ENCODE results near the gene SLC35F5. TPM values are rescaled to one million over a fixed set of nuclear protein-coding genes. Genes with fewer than 3 reads are reported as not detected.

The SLC35F5 gene
- total and polyA plus RNA-seq, 10 of the 15 experiments (the other 5 are each of a cell fraction or from before 2014, with no cell fraction given): 1.8 to 31.3 (median 16.5) TPM

DNA sequence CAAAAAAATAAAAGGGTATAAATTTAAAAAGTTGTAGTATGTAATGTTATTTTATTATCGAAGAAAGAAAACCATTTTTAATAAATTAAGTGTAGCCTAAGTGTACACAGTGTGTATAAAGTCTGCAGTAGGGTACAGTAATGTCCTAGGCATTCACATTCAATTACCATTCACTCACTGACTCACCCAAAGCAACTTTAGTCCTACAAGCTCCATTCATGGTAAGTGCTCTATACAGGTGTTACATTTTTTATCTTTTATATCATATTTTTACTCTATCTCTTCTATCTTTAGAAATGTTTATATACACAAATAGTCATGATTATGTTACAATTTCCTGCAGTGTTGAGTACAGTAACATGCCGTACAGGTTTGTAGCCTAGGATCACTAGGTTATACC, 69.9 kb downstream of the SLC35F5 start:
- FAIRE-seq (no peak), DNase-seq (ENCODE audit: low read depth, low spot score) (no peak), ATAC-seq (no peak)
- Histone ChIP-seq H3K9me3 (replicated peaks; ENCODE audit: control insufficient read depth, insufficient read depth, low read length) (no peaks in the 10 kb centered on the region), H3K27me3 (replicated peaks in 1 of 2; ENCODE audit: control insufficient read depth in 2 of 2, insufficient read depth in 2 of 2, low read length in 1 of 2) (no peaks in the 10 kb centered on the region), H3K27ac (ENCODE audit: control insufficient read depth, insufficient read depth) (no peak overlapping the region), H4K20me1 (ENCODE audit: control insufficient read depth, insufficient read depth) (no peaks in the 10 kb centered on the region), H3K9ac (ENCODE audit: control insufficient read depth, insufficient read depth, low read length) (no peak overlapping the region), H3K4me1 (ENCODE audit: control insufficient read depth, insufficient read depth, low read length) (no peaks in the 10 kb centered on the region), H3K4me3 (no peak overlapping the region), H3K36me3 (ENCODE audit: control insufficient read depth in 2 of 2, insufficient read depth in 2 of 2, low read length in 1 of 2) (no peaks in the 10 kb centered on the region), H3K79me2 (ENCODE audit: control insufficient read depth, insufficient read depth, low read length) (no peaks in the 10 kb centered on the region), H2AFZ (ENCODE audit: control insufficient read depth, low read depth, low read length) (no peak overlapping the region), H3K4me2 (ENCODE audit: control insufficient read depth, insufficient read depth) (no peak overlapping the region)
- ChIA-PET SMC1A (ENCODE audit: uncharacterized antibody, unreplicated experiment) (interaction anchor here (1.7 kb wide), 1 partner anchor 13 kb away, joined by 8 read pairs; no protein-coding TSS in a partner anchor), CTCF (interaction anchor here (1.0 to 1.8 kb wide), 2 partner anchors 14 to 15 kb away, joined by 3 to 8 read pairs; no protein-coding TSS in a partner anchor), RAD21 (ENCODE audit: unreplicated experiment) (no interaction called here), POLR2A (interaction anchor here (0.9 kb wide), 1 partner anchor 20 kb away, joined by 3 read pairs; no protein-coding TSS in a partner anchor)
- intact Hi-C loops (cut with micrococcal nuclease; ENCODE audit: unreplicated experiment) (no loop called here), in situ Hi-C loops (cut with MboI) (no loop called here)
- no TSS peak for BruUV-seq (replicated peaks)
- 50% methylated on average over 2 of the region's 2 CpGs for WGBS (ENCODE audit: insufficient coverage, insufficient replicate concordance, low lambda C conversion rate, missing lambda C conversion rate)
- TF ChIP-seq RELA (IDR thresholded peaks at IDR 0.05; ENCODE audit: borderline replicate concordance, partially characterized antibody): no peak
- TF ChIP-seq CHD4 (IDR thresholded peaks at IDR 0.05): no peak

DNA sequence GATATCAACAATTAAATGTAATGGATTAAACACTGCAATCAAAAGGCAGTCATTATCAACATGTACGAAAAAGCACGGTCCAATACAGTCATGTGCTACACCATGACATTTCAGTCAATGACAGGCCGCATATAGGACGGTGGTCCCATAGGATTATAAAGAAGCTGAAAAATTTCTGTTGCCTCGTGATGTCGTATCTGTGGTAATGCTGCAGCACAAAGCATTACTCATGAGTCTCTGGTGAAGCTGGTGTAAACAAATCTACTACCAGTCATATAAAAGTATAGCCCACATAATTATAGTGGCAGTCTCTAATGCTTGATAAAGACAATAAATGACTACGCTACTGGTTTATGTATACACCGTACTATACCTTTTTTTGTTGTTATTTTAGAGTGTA, 71.0 kb downstream of the SLC35F5 start:
- no peak for FAIRE-seq
- Histone ChIP-seq H3K27me3 (replicated peaks in 1 of 2; ENCODE audit: control insufficient read depth in 2 of 2, insufficient read depth in 2 of 2, low read length in 1 of 2) (no peaks in the 10 kb centered on the region), H3K9ac (ENCODE audit: control insufficient read depth, insufficient read depth, low read length) (no peak overlapping the region), H2AFZ (ENCODE audit: control insufficient read depth, low read depth, low read length) (no peak overlapping the region), H3K27ac (ENCODE audit: control insufficient read depth, insufficient read depth) (no peak overlapping the region), H3K4me3 (no peak overlapping the region), H3K36me3 (ENCODE audit: control insufficient read depth in 2 of 2, insufficient read depth in 2 of 2, low read length in 1 of 2) (no peaks in the 10 kb centered on the region), H3K4me1 (ENCODE audit: control insufficient read depth, insufficient read depth, low read length) (no peaks in the 10 kb centered on the region), H3K9me3 (replicated peaks; ENCODE audit: control insufficient read depth, insufficient read depth, low read length) (no peaks in the 10 kb centered on the region), H3K79me2 (ENCODE audit: control insufficient read depth, insufficient read depth, low read length) (no peaks in the 10 kb centered on the region), H3K4me2 (ENCODE audit: control insufficient read depth, insufficient read depth) (no peak overlapping the region), H4K20me1 (ENCODE audit: control insufficient read depth, insufficient read depth) (no peaks in the 10 kb centered on the region)
- intact Hi-C loops (cut with micrococcal nuclease; ENCODE audit: unreplicated experiment): no loop called here
- ChIA-PET RAD21 (ENCODE audit: unreplicated experiment) (no interaction called here), POLR2A (no interaction called here), SMC1A (ENCODE audit: uncharacterized antibody, unreplicated experiment) (interaction anchor here (1.6 to 1.7 kb wide), 3 partner anchors 8 to 14 kb away, joined by 4 to 10 read pairs (median 8); no protein-coding TSS in a partner anchor), CTCF (interaction anchor here (1.0 to 1.8 kb wide), 3 partner anchors 15 to 16 kb away, joined by 3 to 8 read pairs (median 4); no protein-coding TSS in a partner anchor)
- WGBS (ENCODE audit: insufficient coverage, insufficient replicate concordance, low lambda C conversion rate, missing lambda C conversion rate): 85% methylated on average over 8 of the region's 8 CpGs
- no peak for ATAC-seq
- in situ Hi-C loops (cut with MboI): no loop called here
- DNase-seq (ENCODE audit: low read depth, low spot score): no peak
- no TSS peak for BruUV-seq (replicated peaks)
- TF ChIP-seq JUNB (IDR thresholded peaks at IDR 0.05) (no peak), YY1 (IDR thresholded peaks at IDR 0.05; ENCODE audit: low read depth, low read length) (no peak), RFX5 (IDR thresholded peaks at IDR 0.05; ENCODE audit: low read depth, low read length) (no peak), SMAD1 (IDR thresholded peaks at IDR 0.05; ENCODE audit: low read depth, partially characterized antibody) (no peak), CEBPB (IDR thresholded peaks at IDR 0.05; ENCODE audit: borderline replicate concordance in 1 of 2, low read depth in 2 of 2, low read length in 2 of 2) (no peak), SREBF1 (IDR thresholded peaks at IDR 0.05; ENCODE audit: low read length) (no peak)
- TF ChIP-seq, protein P1, sequence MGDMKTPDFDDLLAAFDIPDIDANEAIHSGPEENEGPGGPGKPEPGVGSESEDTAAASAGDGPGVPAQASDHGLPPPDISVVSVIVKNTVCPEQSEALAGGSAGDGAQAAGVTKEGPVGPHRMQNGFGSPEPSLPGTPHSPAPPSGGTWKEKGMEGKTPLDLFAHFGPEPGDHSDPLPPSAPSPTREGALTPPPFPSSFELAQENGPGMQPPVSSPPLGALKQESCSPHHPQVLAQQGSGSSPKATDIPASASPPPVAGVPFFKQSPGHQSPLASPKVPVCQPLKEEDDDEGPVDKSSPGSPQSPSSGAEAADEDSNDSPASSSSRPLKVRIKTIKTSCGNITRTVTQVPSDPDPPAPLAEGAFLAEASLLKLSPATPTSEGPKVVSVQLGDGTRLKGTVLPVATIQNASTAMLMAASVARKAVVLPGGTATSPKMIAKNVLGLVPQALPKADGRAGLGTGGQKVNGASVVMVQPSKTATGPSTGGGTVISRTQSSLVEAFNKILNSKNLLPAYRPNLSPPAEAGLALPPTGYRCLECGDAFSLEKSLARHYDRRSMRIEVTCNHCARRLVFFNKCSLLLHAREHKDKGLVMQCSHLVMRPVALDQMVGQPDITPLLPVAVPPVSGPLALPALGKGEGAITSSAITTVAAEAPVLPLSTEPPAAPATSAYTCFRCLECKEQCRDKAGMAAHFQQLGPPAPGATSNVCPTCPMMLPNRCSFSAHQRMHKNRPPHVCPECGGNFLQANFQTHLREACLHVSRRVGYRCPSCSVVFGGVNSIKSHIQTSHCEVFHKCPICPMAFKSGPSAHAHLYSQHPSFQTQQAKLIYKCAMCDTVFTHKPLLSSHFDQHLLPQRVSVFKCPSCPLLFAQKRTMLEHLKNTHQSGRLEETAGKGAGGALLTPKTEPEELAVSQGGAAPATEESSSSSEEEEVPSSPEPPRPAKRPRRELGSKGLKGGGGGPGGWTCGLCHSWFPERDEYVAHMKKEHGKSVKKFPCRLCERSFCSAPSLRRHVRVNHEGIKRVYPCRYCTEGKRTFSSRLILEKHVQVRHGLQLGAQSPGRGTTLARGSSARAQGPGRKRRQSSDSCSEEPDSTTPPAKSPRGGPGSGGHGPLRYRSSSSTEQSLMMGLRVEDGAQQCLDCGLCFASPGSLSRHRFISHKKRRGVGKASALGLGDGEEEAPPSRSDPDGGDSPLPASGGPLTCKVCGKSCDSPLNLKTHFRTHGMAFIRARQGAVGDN (IDR thresholded peaks at IDR 0.05): no peak
- TF ChIP-seq, protein P2, sequence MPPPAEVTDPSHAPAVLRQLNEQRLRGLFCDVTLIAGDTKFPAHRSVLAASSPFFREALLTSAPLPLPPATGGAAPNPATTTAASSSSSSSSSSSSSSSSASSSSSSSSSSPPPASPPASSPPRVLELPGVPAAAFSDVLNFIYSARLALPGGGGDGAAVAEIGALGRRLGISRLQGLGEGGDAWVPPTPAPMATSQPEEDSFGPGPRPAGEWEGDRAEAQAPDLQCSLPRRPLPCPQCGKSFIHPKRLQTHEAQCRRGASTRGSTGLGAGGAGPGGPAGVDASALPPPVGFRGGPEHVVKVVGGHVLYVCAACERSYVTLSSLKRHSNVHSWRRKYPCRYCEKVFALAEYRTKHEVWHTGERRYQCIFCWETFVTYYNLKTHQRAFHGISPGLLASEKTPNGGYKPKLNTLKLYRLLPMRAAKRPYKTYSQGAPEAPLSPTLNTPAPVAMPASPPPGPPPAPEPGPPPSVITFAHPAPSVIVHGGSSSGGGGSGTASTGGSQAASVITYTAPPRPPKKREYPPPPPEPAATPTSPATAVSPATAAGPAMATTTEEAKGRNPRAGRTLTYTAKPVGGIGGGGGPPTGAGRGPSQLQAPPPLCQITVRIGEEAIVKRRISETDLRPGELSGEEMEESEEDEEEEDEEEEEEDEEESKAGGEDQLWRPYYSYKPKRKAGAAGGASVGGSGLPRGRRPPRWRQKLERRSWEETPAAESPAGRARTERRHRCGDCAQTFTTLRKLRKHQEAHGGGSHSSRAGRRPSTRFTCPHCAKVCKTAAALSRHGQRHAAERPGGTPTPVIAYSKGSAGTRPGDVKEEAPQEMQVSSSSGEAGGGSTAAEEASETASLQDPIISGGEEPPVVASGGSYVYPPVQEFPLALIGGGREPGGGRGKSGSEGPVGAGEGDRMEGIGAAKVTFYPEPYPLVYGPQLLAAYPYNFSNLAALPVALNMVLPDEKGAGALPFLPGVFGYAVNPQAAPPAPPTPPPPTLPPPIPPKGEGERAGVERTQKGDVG (CRISPR knock-in tag; IDR thresholded peaks at IDR 0.05): no peak

All from GM12878 (cell line).